ENCODE measurements around the gene WFS1.

The WFS1 gene

DNA sequence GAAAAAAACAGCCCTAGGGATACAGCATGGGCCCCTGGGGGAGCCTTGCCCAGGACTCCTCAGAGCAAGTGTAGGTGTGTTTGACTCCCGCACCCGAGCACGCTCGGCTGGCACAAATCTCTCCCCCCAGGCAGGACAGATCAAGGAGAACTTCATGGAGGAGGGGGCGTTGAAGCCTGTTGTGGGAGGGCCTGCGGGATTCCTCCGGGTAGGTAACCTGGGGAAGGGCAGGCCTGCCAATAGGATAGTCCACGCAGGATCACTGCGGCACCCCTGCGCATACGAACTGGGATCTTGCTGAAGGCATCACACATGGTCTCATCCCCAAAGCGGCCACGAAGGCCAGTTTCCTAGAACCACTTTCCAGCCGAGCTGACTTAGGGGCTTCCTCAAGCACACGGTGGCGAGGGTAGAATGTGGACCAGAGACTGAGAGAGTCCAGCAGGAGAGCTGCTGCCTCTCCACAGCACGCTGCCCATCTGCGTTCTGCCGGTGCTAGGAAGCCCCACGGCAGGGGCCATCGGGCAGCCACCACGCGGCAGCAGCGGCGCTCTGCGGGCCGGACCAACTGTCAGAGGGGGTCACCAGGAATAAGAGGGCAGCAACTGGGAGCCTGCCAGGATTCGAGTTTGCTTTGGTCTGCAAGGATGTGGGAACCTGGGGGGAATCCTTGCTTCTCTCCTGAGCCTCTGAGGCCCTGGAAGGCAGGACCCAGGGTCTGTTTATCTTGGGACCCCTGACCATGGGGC, 56.8 kb downstream of the WFS1 start:
- DNase-seq: no peak

DNA sequence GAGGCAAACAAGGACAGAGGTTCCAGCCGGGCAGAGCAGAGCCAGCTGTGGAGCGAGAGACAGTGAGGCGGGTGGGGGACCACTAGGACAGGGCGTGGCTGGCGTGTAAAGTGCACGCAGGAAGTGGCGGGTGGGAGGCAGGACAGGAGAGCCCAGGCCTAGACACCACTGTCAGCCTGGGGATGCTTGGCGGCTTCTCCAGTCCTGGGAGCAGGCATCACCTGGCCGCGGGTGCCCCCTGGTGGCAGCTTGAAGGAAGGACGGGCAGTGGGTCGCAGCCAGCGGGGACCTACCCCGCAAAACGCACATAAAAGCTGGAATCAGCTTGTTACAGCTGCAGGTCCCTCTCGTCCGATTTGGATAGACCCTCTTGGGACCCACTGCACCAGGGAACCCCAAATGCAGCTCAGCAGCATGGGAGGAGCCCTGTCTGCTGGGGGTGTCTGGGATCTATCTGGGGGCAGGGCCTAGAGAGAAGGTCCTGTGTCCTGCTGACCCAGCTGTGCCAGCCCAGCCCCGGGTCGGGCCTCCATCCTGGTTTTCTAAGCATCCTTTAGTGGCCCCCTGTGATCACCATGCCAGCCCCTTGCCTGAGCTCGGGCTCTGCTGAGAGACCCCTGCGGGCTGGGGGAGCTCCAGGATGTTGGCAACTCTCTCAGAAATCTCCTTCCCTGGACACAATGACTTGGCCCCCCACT, 57.7 kb downstream of the WFS1 start:
- peak; percentile 14 for DNase-seq

- no peak for DNase-seq
Measured at GRCh38 chr4:6328526-6328925, 58.9 kb downstream of the WFS1 start.

- DNase-seq: no peak
Measured at GRCh38 chr4:6329478-6330383, 60.1 kb downstream of the WFS1 start.

GRCh38 chr4:6330384-6330767, 60.7 kb downstream of the WFS1 start:
- DNase-seq: no peak

GRCh38 chr4:6331018-6331417, 61.4 kb downstream of the WFS1 start:
- no peak for DNase-seq

- no peak for DNase-seq
Measured at GRCh38 chr4:6331468-6331867, 61.8 kb downstream of the WFS1 start.

DNA sequence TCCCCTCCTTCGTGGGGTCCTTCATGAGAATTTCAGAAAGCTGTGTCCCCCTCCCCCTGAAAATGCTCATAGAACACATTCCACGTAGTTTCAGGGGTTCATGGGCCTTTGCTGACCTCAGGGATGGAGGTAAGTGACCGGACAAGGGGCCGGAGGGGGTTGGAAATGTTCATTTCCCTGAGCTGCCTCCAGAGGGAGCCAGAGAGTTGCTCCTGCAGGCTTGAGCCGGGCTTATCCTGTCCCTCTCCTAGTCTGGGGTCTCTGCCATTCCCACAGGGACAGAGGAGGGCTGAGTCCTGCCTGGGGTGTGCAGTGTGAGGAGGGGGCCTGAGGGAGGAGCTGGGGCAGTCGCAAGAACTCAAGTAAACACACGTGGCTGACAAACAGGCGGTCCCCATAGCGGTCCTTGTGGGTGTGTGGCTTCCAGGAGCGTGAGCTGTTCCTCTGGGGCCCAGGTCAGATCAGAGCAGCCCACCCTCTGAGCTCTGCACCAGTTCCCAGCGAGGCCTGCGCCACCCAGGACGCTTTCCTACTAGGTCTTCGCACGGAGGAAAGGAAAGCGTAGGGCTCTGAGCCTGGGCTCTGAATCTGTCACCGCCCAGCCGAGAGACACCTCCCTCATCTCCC, 62.5 kb downstream of the WFS1 start:
- no peak for DNase-seq

DNA sequence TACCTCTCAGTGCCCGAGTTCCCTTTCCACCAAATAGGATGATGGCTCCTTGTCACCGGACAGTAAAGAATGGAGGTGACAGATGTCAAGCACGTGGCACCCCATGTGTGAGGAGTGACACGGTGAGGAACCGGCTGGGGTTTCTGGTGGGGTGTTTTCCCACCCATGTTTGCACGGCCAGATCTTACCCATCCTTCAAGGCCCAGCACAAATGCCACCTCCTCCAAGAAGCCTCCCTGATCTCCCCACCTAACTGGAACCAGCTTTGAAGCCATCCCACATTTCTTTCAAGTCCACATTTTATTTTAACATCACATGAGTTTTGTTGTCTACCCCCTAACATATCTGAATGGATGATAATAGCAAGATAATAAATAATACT, 63.0 kb downstream of the WFS1 start:
- DNase-seq: no peak

DNA sequence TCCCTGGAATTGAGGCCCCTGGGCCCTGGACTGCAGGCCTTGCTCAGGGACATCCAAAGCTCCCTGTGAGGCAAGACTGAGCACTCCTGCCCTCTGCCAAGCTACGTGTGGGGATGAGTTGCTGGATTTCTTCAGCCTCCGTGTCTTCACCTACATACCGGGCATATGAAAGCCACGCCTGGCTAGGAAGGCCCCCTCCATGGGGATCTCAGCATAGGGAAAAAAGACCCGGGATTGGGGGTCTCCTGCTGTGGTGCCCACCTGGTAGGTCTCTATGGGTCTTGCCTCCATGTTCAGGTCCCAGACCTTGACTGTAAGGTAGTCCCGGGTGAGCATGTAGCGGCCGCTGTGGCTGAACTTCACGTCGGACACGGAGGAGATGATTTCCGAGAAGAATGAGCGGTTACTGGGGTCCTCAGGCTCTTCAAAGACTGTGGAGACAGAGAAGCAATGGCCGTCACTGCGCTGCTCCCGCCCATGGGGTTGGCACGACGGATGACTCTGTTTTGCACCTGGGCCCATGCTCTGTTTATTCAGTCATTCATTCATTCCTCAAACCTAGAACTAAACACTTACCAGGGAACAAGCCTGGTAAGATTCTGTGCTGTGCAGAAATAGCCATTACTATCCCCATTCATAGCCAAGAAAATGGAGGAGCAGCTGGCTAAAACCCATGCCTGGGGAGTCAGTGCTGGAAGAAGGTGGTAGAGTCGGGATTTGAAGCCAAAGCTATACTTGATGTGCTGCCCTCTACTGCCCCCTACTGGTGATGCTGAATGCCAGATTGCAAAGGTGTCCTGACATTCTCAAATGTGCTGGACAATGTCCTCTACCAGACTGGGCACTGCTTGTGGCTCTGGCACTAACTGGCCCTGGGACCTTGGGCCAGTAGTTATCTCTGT, 63.9 kb downstream of the WFS1 start:
- no peak for DNase-seq

GRCh38 chr4:6334203-6334887, 64.7 kb downstream of the WFS1 start:
- DNase-seq: no peak

GRCh38 chr4:6335040-6335590, 65.5 kb downstream of the WFS1 start:
- DNase-seq: no peak

GRCh38 chr4:6336166-6336565, 66.5 kb downstream of the WFS1 start:
- DNase-seq: no peak

DNA sequence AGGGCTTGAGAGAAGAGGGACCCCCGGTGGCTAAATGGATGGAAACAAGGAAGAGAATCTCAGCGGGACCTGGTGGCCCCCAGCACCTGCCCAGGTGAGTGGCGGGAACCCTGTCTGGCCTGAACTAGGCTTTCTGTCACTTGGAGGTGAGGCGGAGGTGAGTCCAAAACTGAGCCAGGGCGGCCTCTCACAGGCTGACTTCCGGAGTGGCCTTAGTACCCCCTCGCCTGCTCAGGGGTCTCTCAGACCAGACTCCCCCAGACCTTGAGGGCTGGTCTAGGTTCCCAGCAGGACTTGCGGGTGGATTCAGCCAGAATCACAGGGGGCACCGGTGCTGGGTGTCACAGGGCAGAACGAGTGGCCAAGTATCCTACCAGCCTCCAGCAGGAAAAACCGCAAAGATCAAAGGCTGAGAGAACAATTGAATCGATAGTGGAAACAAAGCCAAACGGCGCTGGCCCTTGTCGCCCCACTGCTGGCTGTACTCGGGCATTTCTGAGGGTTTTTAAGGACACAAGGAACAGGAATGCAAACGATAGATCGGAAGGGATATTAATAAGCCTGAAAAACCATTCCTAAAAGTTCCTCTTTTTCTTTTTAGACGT, 67.8 kb downstream of the WFS1 start:
- no peak for DNase-seq

DNA sequence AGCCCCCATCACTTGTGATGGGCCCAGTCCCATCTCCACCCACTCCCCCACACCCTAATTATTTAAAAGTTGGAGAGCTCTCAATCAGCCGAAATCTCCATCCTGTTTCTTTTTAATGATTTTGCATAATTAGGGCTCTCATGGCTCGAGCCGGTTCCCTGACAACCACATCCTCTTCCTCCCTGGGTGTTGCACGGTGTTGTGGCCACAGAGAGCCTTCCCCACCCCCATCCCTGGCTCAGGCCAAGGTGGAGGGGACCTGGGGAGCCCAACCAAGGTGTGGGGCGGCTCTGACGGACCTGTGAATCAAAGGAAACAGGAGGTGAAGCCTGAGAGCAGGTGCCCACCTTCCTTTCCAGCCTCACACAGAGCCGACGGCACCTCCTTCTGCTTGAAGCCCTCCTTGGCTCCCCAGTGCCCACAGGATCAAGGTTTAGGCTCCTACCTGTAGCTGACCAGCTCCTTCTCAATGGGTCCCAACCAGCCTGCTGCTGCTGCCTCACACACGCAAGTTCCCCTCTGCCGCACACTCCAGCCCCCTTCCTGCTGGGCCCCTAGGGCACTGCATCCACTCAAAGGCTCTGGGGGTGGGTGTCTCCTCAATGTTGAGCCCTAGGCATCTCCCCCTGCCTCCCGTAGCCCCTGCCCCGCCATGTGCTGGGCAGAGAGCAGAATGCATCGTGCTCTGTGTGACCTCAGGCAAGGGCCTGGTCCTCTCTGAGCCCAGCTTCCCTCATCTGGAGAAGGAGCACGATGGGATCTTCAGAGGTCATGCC, 68.7 kb downstream of the WFS1 start:
- no peak for DNase-seq

DNA sequence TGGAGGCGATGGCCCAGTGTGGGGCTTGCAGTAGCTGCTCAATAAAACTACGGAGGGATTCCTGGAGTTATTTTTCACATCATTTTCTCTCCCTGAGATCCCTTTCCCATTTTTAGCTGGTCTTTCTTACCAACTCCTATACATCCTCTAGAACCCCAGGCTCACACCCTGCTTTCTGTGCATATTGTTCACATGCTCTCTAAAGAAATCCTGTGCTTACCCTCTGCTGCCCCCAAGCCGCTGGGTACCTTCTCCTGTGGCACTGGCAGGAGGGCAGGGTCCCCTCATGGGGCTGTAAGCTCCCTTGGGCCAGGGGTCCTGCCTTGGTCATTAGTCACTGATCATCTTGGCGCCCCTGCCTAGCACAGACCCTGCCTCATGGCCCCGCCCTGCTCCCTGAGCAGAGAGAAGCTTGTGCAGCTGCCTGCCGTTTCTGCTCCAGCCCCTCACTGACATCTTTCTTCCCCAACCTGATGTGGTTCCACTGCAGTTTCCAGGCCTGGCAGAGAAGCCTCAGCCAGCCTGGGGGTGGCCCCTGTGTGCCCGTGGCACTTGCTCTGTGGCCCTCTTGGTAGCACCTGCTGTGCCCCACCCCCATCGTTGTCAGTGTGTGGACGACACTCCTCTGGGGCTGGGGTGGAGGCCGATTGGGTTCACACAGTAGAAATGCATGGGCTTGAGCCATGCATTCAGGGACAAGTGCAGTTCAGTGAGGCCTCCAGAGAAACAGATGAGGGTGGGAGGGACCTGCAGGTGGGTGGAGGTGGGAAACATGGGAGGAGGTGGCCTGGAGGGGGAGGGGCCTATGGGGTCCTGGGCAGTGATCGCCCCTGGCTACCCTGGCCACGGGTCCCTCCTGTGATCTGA, 69.5 kb downstream of the WFS1 start:
- no peak for DNase-seq

- DNase-seq: no peak
Measured at GRCh38 chr4:6339818-6340445, 70.3 kb downstream of the WFS1 start.

DNA sequence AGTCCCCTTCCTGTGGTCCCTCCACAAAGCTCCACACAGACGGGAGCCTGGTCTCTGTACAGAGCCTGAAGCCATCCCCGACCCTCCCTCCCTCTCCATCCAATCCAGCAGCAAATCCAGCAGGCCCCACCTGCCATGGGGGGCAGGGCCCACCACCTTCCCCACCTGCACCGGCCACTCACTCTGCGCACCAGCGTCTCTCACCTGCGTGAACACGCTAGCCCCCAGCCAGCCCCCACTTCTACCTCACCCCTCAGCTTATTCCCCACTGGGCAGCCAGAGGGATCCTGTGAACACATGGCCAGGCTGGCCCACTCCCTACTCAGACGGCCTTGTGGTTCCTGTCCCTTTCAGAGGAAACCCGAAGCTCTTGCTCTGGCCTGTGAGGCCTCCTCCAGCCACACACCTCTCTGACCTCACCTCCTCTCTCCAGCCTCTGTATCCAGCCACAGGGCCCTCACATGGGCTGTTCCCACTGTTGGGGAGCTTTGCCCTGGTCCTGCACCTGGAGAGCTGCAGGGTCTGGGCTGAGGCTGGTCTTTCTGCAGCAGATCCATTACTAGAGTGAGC, 70.9 kb downstream of the WFS1 start:
- DNase-seq: no peak
